ENCODE measurements around the gene UST. TPM values are rescaled to one million over a fixed set of nuclear protein-coding genes. Genes with fewer than 3 reads are reported as not detected.

Gene UST
- total RNA-seq, 1 experiment from 2014 or later = 6.1 TPM

DNA sequence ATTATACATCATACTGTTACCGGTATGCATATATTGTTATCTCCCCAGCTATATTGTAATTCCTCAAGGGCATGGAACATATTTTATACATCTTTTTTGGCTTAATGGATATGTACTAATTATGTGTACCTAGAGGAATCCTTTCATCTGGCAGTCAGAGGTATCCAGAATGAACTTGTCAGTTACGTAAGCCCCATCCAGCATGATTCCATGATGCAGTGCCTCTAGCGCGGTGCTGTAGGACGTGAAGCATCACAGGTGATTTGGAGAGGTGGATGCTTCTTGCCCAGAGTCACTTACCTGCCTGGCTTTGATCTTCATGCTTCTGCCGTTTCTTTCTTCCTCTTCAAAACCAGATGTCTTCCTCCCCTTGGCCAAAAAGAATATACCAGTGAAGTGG is 159.1 kb downstream of the UST start:
- H3K4me3 ChIP-seq (replicated peaks in 1 of 2; ENCODE audit: low read depth in 1 of 2, low read length in 2 of 2) = no peak overlapping the region
- no peak overlapping the region for H2AFZ ChIP-seq (ENCODE audit: low read depth, low read length, poor library complexity, severe bottlenecking)
- no peaks in the 10 kb centered on the region for H3K4me1 ChIP-seq (ENCODE audit: control insufficient read depth in 1 of 2, insufficient read depth in 2 of 2, low read length in 2 of 2)
- ChIA-PET POLR2A (no interaction called here), CTCF (no interaction called here), RAD21 (ENCODE audit: low non-redundant PET in 1 of 2, low total read pairs in 2 of 2, uncharacterized antibody in 2 of 2, unreplicated experiment in 2 of 2) (no interaction called here)
- H3K79me2 ChIP-seq (ENCODE audit: insufficient read depth, low read length) = no peaks in the 10 kb centered on the region
- H3K9ac ChIP-seq (ENCODE audit: low read length) = no peak overlapping the region
- H3K27ac ChIP-seq (ENCODE audit: low read depth, low read length) = no peak overlapping the region
- no TSS peak for BruUV-seq (replicated peaks)
- ATAC-seq (no peak), DNase-seq (ENCODE audit: low read depth, low spot score) (no peak)
- H3K9me2 ChIP-seq (ENCODE audit: insufficient read depth) = no peaks in the 10 kb centered on the region
- H3K4me2 ChIP-seq (ENCODE audit: low read length) = no peak overlapping the region
- intact Hi-C loops (cut with micrococcal nuclease) = no loop called here
- no peaks in the 10 kb centered on the region for H4K20me1 ChIP-seq (ENCODE audit: insufficient read depth)
- H3K9me3 ChIP-seq (ENCODE audit: control insufficient read depth in 1 of 2, insufficient read depth in 1 of 2, low read depth in 1 of 2, low read length in 2 of 2) = no peaks in the 10 kb centered on the region
- H3K27me3 ChIP-seq (ENCODE audit: insufficient read depth, low read length) = no peaks in the 10 kb centered on the region
- TF ChIP-seq ELF1 (IDR thresholded peaks at IDR 0.05; ENCODE audit: borderline replicate concordance, low read depth) (no peak), ZFX (IDR thresholded peaks at IDR 0.05) (no peak), ZNF274 (IDR thresholded peaks at IDR 0.05; ENCODE audit: low read depth, low read length) (no peak), EZH2 (IDR thresholded peaks at IDR 0.05) (no peak), SRF (IDR thresholded peaks at IDR 0.05; ENCODE audit: low read depth) (no peak), SIN3A (IDR thresholded peaks at IDR 0.05; ENCODE audit: low read depth) (no peak), TCF7L2 (IDR thresholded peaks at IDR 0.05; ENCODE audit: borderline replicate concordance, extremely low read depth, insufficient read depth, insufficient read length) (no peak), CBX3 (IDR thresholded peaks at IDR 0.05; ENCODE audit: low read depth) (no peak), SP1 (IDR thresholded peaks at IDR 0.05; ENCODE audit: low read depth) (no peak)
- TF ChIP-seq, protein P1, sequence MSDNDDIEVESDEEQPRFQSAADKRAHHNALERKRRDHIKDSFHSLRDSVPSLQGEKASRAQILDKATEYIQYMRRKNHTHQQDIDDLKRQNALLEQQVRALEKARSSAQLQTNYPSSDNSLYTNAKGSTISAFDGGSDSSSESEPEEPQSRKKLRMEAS (IDR thresholded peaks at IDR 0.05) = no peak
- H3K36me3 ChIP-seq (ENCODE audit: control insufficient read depth in 1 of 2, insufficient read depth in 2 of 2, low read length in 2 of 2) = no peaks in the 10 kb centered on the region

DNA sequence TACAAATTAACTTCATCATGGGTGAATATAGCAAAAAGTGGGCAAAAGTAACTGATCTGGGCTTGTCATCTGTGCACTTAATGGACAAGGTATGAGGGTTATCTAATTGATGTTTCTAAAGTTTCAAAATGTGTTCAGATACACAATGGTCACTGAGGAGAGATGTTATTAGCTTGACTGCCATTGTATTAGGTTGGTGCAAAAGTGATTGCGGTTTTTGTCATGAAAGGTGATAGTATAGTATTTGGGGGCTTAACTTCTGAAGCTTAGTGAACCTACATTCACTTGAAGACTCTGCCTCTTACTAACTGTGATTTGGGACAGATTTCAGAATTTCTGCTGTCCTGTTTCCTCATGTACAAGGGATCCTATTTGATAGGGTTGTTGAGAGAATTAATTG is 159.6 kb downstream of the UST start:
- H3K4me3 ChIP-seq (replicated peaks in 1 of 2; ENCODE audit: low read depth in 1 of 2, low read length in 2 of 2) = no peak overlapping the region
- no peak overlapping the region for H2AFZ ChIP-seq (ENCODE audit: low read depth, low read length, poor library complexity, severe bottlenecking)
- no peak overlapping the region for H3K27ac ChIP-seq (ENCODE audit: low read depth, low read length)
- BruUV-seq (replicated peaks) = no TSS peak
- no peaks in the 10 kb centered on the region for H3K79me2 ChIP-seq (ENCODE audit: insufficient read depth, low read length)
- CTCF ChIA-PET = no interaction called here
- RAD21 ChIA-PET (ENCODE audit: low non-redundant PET in 1 of 2, low total read pairs in 2 of 2, uncharacterized antibody in 2 of 2, unreplicated experiment in 2 of 2) = no interaction called here
- H3K4me2 ChIP-seq (ENCODE audit: low read length) = no peak overlapping the region
- TF ChIP-seq CEBPB (IDR thresholded peaks at IDR 0.05; ENCODE audit: low read depth) (no peak), FOSL1 (IDR thresholded peaks at IDR 0.05; ENCODE audit: low read depth) (no peak), POLR2A (IDR thresholded peaks at IDR 0.05; ENCODE audit: borderline replicate concordance, extremely low read depth, insufficient read depth, insufficient read length) (no peak), CBX3 (IDR thresholded peaks at IDR 0.05; ENCODE audit: low read depth) (no peak), EGR1 (IDR thresholded peaks at IDR 0.05; ENCODE audit: low read depth) (no peak), POLR2AphosphoS5 (IDR thresholded peaks at IDR 0.05; ENCODE audit: low read depth, low read length) (no peak), SRF (IDR thresholded peaks at IDR 0.05; ENCODE audit: low read depth) (no peak), ZFX (IDR thresholded peaks at IDR 0.05) (no peak), TCF7L2 (IDR thresholded peaks at IDR 0.05; ENCODE audit: borderline replicate concordance, extremely low read depth, insufficient read depth, insufficient read length) (no peak), ELF1 (IDR thresholded peaks at IDR 0.05; ENCODE audit: borderline replicate concordance, low read depth) (no peak), EZH2phosphoT487 (IDR thresholded peaks at IDR 0.05; ENCODE audit: borderline replicate concordance) (no peak), JUND (IDR thresholded peaks at IDR 0.05) (no peak), EZH2 (IDR thresholded peaks at IDR 0.05) (no peak)
- TF ChIP-seq, protein P2, sequence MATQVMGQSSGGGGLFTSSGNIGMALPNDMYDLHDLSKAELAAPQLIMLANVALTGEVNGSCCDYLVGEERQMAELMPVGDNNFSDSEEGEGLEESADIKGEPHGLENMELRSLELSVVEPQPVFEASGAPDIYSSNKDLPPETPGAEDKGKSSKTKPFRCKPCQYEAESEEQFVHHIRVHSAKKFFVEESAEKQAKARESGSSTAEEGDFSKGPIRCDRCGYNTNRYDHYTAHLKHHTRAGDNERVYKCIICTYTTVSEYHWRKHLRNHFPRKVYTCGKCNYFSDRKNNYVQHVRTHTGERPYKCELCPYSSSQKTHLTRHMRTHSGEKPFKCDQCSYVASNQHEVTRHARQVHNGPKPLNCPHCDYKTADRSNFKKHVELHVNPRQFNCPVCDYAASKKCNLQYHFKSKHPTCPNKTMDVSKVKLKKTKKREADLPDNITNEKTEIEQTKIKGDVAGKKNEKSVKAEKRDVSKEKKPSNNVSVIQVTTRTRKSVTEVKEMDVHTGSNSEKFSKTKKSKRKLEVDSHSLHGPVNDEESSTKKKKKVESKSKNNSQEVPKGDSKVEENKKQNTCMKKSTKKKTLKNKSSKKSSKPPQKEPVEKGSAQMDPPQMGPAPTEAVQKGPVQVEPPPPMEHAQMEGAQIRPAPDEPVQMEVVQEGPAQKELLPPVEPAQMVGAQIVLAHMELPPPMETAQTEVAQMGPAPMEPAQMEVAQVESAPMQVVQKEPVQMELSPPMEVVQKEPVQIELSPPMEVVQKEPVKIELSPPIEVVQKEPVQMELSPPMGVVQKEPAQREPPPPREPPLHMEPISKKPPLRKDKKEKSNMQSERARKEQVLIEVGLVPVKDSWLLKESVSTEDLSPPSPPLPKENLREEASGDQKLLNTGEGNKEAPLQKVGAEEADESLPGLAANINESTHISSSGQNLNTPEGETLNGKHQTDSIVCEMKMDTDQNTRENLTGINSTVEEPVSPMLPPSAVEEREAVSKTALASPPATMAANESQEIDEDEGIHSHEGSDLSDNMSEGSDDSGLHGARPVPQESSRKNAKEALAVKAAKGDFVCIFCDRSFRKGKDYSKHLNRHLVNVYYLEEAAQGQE (IDR thresholded peaks at IDR 0.05; ENCODE audit: low read depth) = no peak
- DNase-seq (ENCODE audit: low read depth, low spot score) = no peak
- H3K9me2 ChIP-seq (ENCODE audit: insufficient read depth) = no peaks in the 10 kb centered on the region
- H3K36me3 ChIP-seq (ENCODE audit: control insufficient read depth in 1 of 2, insufficient read depth in 2 of 2, low read length in 2 of 2) = no peaks in the 10 kb centered on the region
- H3K4me1 ChIP-seq (ENCODE audit: control insufficient read depth in 1 of 2, insufficient read depth in 2 of 2, low read length in 2 of 2) = no peaks in the 10 kb centered on the region
- no peak for ATAC-seq
- no peak overlapping the region for H3K9ac ChIP-seq (ENCODE audit: low read length)
- no peaks in the 10 kb centered on the region for H3K9me3 ChIP-seq (ENCODE audit: control insufficient read depth in 1 of 2, insufficient read depth in 1 of 2, low read depth in 1 of 2, low read length in 2 of 2)
- intact Hi-C loops (cut with micrococcal nuclease) = no loop called here
- POLR2A ChIA-PET = no interaction called here
- H4K20me1 ChIP-seq (ENCODE audit: insufficient read depth) = no peaks in the 10 kb centered on the region
- no peaks in the 10 kb centered on the region for H3K27me3 ChIP-seq (ENCODE audit: insufficient read depth, low read length)
